Smooth muscle cell (in vitro differentiated cells): Measurements from ENCODE around the gene ABI3BP. TPM values are rescaled to one million over a fixed set of nuclear protein-coding genes. Genes with fewer than 3 reads are reported as not detected.

Experiments
- DNase-seq: peaks from one replicate; lab custom pipeline; 2025; ENCODE audit not compliant: unreplicated experiment; lab: John Stamatoyannopoulos, UW
- H2AFZ ChIP-seq: fragments of 200-600 bp; sonication (generic); 2 replicates; pipeline ENCODE4 v1.6.0; 2016; ENCODE audit warnings: antibody characterized with exemption, low read depth, mild to moderate bottlenecking
- H3F3A ChIP-seq: fragments of 200-600 bp; sonication (generic); 2 replicates; pipeline ENCODE4 v1.6.0; 2017; ENCODE audit warnings: antibody characterized with exemption, low read depth
- H3K27ac ChIP-seq: fragments of 200-600 bp; sonication (generic); 2 replicates; pipeline ENCODE4 v1.5.1; 2016; ENCODE audit warnings: low read depth, mild to moderate bottlenecking
- H3K27me3 ChIP-seq: fragments of 200-600 bp; sonication (generic); 2 replicates; pipeline ENCODE4 v1.6.1; 2016; ENCODE audit warnings: low read depth, mild to moderate bottlenecking
- H3K36me3 ChIP-seq: fragments of 200-600 bp; sonication (generic); 2 replicates; pipeline ENCODE4 v1.5.1; 2016; ENCODE audit warnings: low read depth
- H3K4me1 ChIP-seq: fragments of 200-600 bp; sonication (generic); 2 replicates; pipeline ENCODE4 v1.5.1; 2016; ENCODE audit warnings: low read depth
- H3K4me2 ChIP-seq: fragments of 200-600 bp; sonication (generic); 2 replicates; pipeline ENCODE4 v1.6.0; 2016; ENCODE audit warnings: mild to moderate bottlenecking
- H3K4me3 ChIP-seq: fragments of 200-600 bp; sonication (generic); 2 replicates; pipeline ENCODE4 v1.5.1; 2016; ENCODE audit warnings: mild to moderate bottlenecking
- H3K79me2 ChIP-seq: fragments of 200-600 bp; sonication (generic); 2 replicates; pipeline ENCODE4 v1.6.0; 2016; ENCODE audit warnings: low read depth, mild to moderate bottlenecking
- H3K9ac ChIP-seq: fragments of 200-600 bp; sonication (generic); 2 replicates; pipeline ENCODE4 v1.6.0; 2016; ENCODE audit warnings: low read depth
- H3K9me3 ChIP-seq: fragments of 200-600 bp; sonication (generic); replicated peaks from 2 replicates; pipeline ENCODE4 v1.5.1; 2016; ENCODE audit warnings: low read depth
- H4K20me1 ChIP-seq: fragments of 200-600 bp; sonication (generic); 2 replicates; pipeline ENCODE4 v1.6.0; 2016; ENCODE audit warnings: low read depth
- CTCF ChIP-seq: fragments of 200-600 bp; sonication (generic); IDR thresholded peaks from 2 replicates; pipeline ENCODE4 v1.5.1; 2017; ENCODE audit warnings: borderline replicate concordance, mild to moderate bottlenecking, antibody characterized with exemption; ENCODE audit not compliant: insufficient read depth, poor library complexity, severe bottlenecking
- WGBS: methylation state at CpG from one replicate; pipeline ENCODE4 v1.1.7; 2016; ENCODE audit warnings: low lambda C conversion rate; 5-methylcytosine and 5-hydroxymethylcytosine counted together
- polyA plus RNA-seq: library from polyadenylated mRNA; unstranded; fragments of >200 nt; fragmentation: Nextera tagmentation; extraction: Ambion mirVana; gene quantifications from 2 replicates; pipeline ENCODE4 v1.2.1, GENCODE V29; 2016
- total RNA-seq: library from RNA; depleted of rRNA; stranded (reverse); fragments of >200 nt; gene quantifications from 2 replicates; pipeline ENCODE4 v1.2.3, GENCODE V29; 2014

ABI3BP gene
- total and polyA plus RNA-seq, 2 experiments from 2014 or later = 0.47 to 0.58 TPM

DNA sequence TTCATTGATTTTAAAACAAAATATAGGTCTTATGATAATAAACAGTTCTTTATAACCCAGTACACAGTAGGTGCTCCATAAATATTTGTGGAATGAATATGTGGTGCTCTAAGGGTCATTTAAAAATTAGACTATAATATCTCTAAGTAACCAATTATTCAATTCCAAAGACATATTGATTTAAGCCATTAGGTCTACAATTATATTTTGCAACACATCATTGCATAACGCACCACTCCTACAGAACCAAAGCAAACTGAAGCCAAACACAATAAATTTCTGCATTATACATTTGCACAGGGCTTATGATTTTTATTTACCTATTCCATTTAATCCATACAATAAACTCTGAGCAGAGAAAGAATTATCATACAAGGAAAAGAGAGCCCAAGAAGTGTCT, 104.3 kb downstream of the ABI3BP start:
- Histone ChIP-seq H3K79me2 (no peaks in the 10 kb centered on the region), H4K20me1 (no peaks in the 10 kb centered on the region), H3K27me3 (peaks cover 29% of the 10 kb centered on the region), H3K4me3 (no peak overlapping the region), H3K9me3 (no peaks in the 10 kb centered on the region), H2AFZ (no peak overlapping the region), H3F3A (no peaks in the 10 kb centered on the region), H3K36me3 (no peaks in the 10 kb centered on the region), H3K4me2 (no peak overlapping the region), H3K9ac (no peak overlapping the region), H3K27ac (no peak overlapping the region), H3K4me1 (no peaks in the 10 kb centered on the region)
- TF ChIP-seq CTCF = no peak
- no peak for DNase-seq
- whole genome bisulfite sequencing = 87% methylated on average over 1 of the region's 1 CpG

GRCh38 chr3:100882571-100882984, 110.6 kb downstream of the ABI3BP start:
- Histone ChIP-seq H3K4me2 (no peak overlapping the region), H3F3A (no peaks in the 10 kb centered on the region), H3K27me3 (peaks cover 8% of the 10 kb centered on the region), H3K4me3 (no peak overlapping the region), H3K4me1 (no peaks in the 10 kb centered on the region), H3K27ac (no peak overlapping the region), H4K20me1 (no peaks in the 10 kb centered on the region), H3K36me3 (no peaks in the 10 kb centered on the region), H3K9ac (no peak overlapping the region), H3K79me2 (no peaks in the 10 kb centered on the region), H3K9me3 (no peaks in the 10 kb centered on the region), H2AFZ (no peak overlapping the region)
- no peak for TF ChIP-seq CTCF
- DNase-seq = no peak
- 61% methylated on average over 1 of the region's 1 CpG for WGBS

DNA sequence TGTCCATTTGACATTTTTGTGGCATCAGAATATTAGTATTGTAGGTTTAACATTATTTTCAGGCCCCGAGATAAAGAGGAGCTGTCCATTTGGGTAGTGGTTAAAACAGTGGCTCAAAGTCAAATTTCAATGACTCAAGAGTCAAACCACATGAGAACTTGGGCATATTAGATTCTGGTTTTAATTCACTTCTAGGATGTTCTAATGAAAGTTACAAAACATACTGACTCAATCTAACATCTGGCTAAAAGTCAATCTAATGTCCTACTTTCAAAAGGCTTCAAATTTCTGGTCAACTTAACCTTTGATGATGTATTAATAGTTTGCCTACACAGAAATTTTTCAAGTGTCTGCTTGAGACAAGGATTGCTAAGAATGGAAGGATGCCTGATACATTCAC, 112.4 kb downstream of the ABI3BP start:
- Histone ChIP-seq H3K79me2 (no peaks in the 10 kb centered on the region), H3K4me3 (no peak overlapping the region), H3K9me3 (no peaks in the 10 kb centered on the region), H3K9ac (no peak overlapping the region), H3K4me2 (no peak overlapping the region), H3K4me1 (no peaks in the 10 kb centered on the region), H3K27me3 (peaks cover under 1% of the 10 kb centered on the region), H3K36me3 (no peaks in the 10 kb centered on the region), H2AFZ (no peak overlapping the region), H4K20me1 (no peaks in the 10 kb centered on the region), H3F3A (no peaks in the 10 kb centered on the region), H3K27ac (no peak overlapping the region)
- no peak for TF ChIP-seq CTCF
- no peak for DNase-seq
- 95% methylated on average over 1 of the region's 1 CpG for WGBS

- H3K4me3 ChIP-seq = no peak overlapping the region
- WGBS = 77% methylated on average over 7 of the region's 7 CpGs
- H3K4me2 ChIP-seq = no peak overlapping the region
- H3F3A ChIP-seq = no peaks in the 10 kb centered on the region
- no peaks in the 10 kb centered on the region for H3K9me3 ChIP-seq
- no peak for DNase-seq
- H3K27ac ChIP-seq = no peak overlapping the region
- no peaks in the 10 kb centered on the region for H3K79me2 ChIP-seq
- no peaks in the 10 kb centered on the region for H3K36me3 ChIP-seq
- no peaks in the 10 kb centered on the region for H4K20me1 ChIP-seq
- no peaks in the 10 kb centered on the region for H3K4me1 ChIP-seq
- H2AFZ ChIP-seq = no peak overlapping the region
- no peak for TF ChIP-seq CTCF
- no peak overlapping the region for H3K9ac ChIP-seq
- H3K27me3 ChIP-seq = no peaks in the 10 kb centered on the region
Observed at GRCh38 chr3:100880072-100880471, 113.1 kb downstream of the ABI3BP start.
